IPS-20b (cell line): ENCODE results near the gene IL17REL.
A peak's percentile ranks its signal among the peaks of the same experiment; 100 is the strongest.

Experiments used
- H3K27ac ChIP-seq: one replicate; pipeline ENCODE4 v1.5.1; 2013; ENCODE audit warnings: low read length
- H3K27me3 ChIP-seq: 2 replicates; pipeline ENCODE4 v1.6.1; 2013; ENCODE audit warnings: mild to moderate bottlenecking, low read length, inconsistent platforms; ENCODE audit not compliant: insufficient read depth
- H3K36me3 ChIP-seq: 2 replicates; pipeline ENCODE4 v1.6.1; 2013; ENCODE audit warnings: low read depth, mild to moderate bottlenecking, inconsistent platforms, low read length, moderate library complexity; ENCODE audit not compliant: insufficient read depth
- H3K4me1 ChIP-seq: 2 replicates; pipeline ENCODE4 v1.6.1; 2013; ENCODE audit warnings: mild to moderate bottlenecking, control low read depth, inconsistent platforms, low read length, moderate library complexity; ENCODE audit not compliant: insufficient read depth
- H3K4me3 ChIP-seq: 2 replicates; pipeline ENCODE4 v1.5.1; 2013; ENCODE audit warnings: mild to moderate bottlenecking, low read length, inconsistent platforms
- H3K9ac ChIP-seq: 2 replicates; pipeline ENCODE4 v1.6.1; 2013; ENCODE audit warnings: low read depth, mild to moderate bottlenecking, inconsistent platforms, low read length, moderate library complexity
- H3K9me3 ChIP-seq: 2 replicates; pipeline ENCODE4 v1.6.1; 2013; ENCODE audit warnings: mild to moderate bottlenecking, low read depth, low read length, inconsistent platforms; ENCODE audit not compliant: insufficient read depth

IL17REL gene

DNA sequence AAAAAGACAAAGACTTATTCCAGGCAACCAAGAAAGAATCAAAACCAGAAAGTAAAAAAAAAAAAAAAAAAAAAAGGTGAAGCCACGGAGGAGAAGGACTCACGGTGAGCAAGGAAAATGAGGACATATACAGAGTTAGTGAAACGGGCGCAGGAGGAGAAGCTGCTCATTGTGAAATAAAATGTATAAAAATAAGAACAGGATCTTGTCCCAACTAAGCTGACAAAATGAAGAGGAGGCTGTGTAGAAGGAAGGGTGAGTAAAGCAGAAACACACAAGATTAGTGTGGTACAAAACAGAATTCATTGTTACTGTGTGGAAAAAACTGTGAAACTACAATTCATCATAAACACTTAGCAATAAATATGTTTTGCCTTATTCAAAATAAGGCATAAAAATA lies 7.6 kb downstream of the IL17REL start:
- Histone ChIP-seq H3K27ac (no peak overlapping the region), H3K9me3 (no peaks in the 10 kb centered on the region), H3K4me1 (peaks cover 7% of the 10 kb centered on the region; the same call in 1 of the 2 replicates)

DNA sequence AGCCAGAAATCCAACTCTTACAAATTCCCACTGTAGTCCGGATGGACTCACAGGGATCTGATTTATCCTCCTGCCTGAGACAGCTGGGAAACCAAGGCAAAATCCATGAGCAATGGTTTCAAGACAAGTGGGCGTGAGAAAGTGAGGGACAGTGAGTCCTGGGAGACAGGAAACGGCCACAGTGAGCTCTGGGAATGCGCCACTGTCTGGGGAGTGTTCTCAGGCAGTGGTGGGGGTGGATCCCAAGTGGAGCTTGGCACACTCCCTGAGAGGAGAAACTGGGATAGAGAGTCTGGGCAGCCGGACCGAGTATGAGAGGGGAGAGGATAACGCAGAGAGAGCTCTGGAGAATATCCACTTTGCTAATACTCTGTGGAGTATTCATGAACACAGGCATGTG lies 9.8 kb downstream of the IL17REL start:
- Histone ChIP-seq H3K9ac (no peak overlapping the region), H3K4me1 (no peaks in the 10 kb centered on the region; the same call in 1 of the 2 replicates), H3K4me3 (no peak overlapping the region), H3K36me3 (no peaks in the 10 kb centered on the region), H3K27ac (no peak overlapping the region), H3K9me3 (no peaks in the 10 kb centered on the region), H3K27me3 (peaks cover 28% of the 10 kb centered on the region)

More for the DNA sequence above, 7.6 kb downstream of the IL17REL start:
- Histone ChIP-seq H3K27me3 (peaks cover 26% of the 10 kb centered on the region), H3K4me3 (no peak overlapping the region), H3K9ac (no peak overlapping the region), H3K36me3 (no peaks in the 10 kb centered on the region)

DNA sequence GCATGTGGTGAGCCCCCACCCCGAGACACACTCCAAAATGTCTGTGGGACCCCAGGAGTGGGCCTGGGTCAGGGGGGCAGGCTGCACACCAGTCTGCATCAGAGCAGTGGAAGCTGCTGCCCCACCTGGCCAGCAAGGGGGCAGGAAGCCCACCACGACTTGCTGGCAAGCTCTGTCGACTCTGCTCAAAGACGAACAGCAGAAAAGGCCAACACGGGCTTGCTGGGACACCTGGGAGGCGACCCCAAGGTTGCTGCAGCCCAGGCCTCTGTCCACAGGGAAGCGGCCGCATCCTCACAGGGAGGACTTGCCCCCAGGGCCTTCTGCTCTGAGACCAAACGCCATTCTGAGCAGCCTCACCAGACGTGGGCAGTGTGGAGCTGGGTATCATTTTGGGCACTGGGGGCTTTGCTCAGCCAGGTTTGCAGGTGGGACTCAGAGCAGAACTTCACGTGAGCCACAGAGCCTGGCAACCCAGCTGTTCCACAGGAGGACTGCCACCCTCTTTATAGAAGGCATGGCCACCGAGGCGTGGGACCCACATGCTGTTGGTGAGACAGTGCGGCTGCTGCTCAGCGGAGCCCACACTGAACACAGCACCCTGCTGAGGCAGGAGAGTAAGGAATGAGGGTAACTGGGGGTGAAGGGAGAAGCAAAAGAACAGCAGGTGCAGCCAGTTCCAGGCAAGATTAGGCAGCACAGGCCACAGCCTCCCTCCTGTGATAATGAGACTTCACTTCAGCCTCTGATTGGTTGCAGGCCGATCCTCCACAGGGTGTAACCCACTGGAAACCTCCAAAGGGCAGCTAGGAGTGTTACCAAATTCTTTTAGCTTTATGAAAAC lies 11.0 kb downstream of the IL17REL start:
- Histone ChIP-seq H3K9me3 (no peaks in the 10 kb centered on the region), H3K27me3 (peaks cover 28% of the 10 kb centered on the region), H3K9ac (no peak overlapping the region), H3K27ac (no peak overlapping the region), H3K4me3 (no peak overlapping the region), H3K36me3 (no peaks in the 10 kb centered on the region), H3K4me1 (no peaks in the 10 kb centered on the region)

- Histone ChIP-seq H3K36me3 (no peaks in the 10 kb centered on the region), H3K9ac (no peak overlapping the region), H3K9me3 (no peaks in the 10 kb centered on the region), H3K4me3 (no peak overlapping the region), H3K27me3 (peaks cover 28% of the 10 kb centered on the region), H3K27ac (no peak overlapping the region), H3K4me1 (no peaks in the 10 kb centered on the region)
These were observed 11.8 kb downstream of the IL17REL start for GRCh38 chr22:50000587-50001387.

- Histone ChIP-seq H3K4me1 (no peaks in the 10 kb centered on the region), H3K27me3 (peaks cover 28% of the 10 kb centered on the region), H3K4me3 (peak overlapping the region; percentile 49; the same call in 1 of the 2 replicates), H3K27ac (no peak overlapping the region), H3K36me3 (no peaks in the 10 kb centered on the region), H3K9ac (no peak overlapping the region), H3K9me3 (no peaks in the 10 kb centered on the region)
These were observed 12.5 kb downstream of the IL17REL start for GRCh38 chr22:49999946-50000586.

DNA sequence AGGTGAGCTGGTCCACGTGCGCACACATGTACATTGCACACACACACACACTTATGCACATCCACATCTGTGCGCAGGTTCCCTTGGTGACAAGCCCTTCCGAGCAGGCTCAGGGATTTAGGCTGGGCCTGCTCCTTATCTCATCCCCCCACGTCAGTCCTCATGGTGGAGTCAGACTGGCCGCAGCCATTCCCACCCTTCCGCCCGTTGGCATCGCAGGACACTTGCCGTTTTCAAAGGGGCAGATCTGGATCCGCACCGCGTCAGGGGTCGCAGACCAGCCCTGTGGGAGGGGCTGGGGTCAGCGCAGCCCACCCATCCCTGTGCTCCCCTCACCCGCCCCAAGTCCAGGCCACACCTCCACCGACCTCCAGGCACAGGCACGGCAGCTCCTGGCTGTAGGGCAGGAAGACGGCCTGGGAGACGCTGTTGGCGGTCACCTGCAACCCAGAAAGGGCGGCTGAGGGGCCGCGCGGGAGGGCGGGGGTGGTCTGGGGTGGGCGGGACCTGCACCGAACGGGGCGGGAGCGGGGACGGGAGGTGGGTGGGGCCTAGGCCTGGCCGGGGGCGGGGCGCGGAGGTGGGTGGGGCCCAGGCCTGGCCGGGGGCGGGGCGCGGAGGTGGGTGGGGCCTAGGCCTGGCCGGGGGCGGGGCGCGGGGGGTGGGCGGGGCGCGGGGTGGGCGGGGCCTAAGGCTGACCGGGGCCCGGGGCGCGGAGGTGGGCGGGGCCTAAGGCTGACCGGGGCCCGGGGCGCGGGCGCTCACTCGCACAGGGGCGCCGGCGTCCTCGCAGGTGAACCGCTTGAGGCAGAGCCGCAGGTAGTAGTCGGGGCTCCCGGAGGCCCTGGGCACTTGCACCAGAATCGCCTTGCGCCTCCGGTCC lies 13.3 kb downstream of the IL17REL start:
- no peaks in the 10 kb centered on the region for H3K9me3 ChIP-seq
- H3K27me3 ChIP-seq = peaks cover 28% of the 10 kb centered on the region
- H3K36me3 ChIP-seq = no peaks in the 10 kb centered on the region
- no peak overlapping the region for H3K27ac ChIP-seq
- H3K4me3 ChIP-seq = peak overlapping the region; percentile 71
- H3K4me1 ChIP-seq = no peaks in the 10 kb centered on the region
- peak overlapping the region; percentile 48; the same call in 1 of the 2 replicates for H3K9ac ChIP-seq

- no peak overlapping the region for H3K27ac ChIP-seq
- peak overlapping the region; percentile 71; the same call in 1 of the 2 replicates for H3K4me3 ChIP-seq
These were observed 13.9 kb downstream of the IL17REL start for GRCh38 chr22:49998718-49999062.

GRCh38 chr22:49997932-49998717 lies 14.4 kb downstream of the IL17REL start:
- Histone ChIP-seq H3K36me3 (no peaks in the 10 kb centered on the region), H3K27ac (no peak overlapping the region), H3K9me3 (no peaks in the 10 kb centered on the region), H3K4me1 (no peaks in the 10 kb centered on the region), H3K4me3 (no peak overlapping the region), H3K27me3 (peaks cover 28% of the 10 kb centered on the region), H3K9ac (no peak overlapping the region)

More at GRCh38 chr22:49998718-49999062, 13.9 kb downstream of the IL17REL start:
- Histone ChIP-seq H3K9ac (no peak overlapping the region; the same call in 1 of the 2 replicates), H3K36me3 (no peaks in the 10 kb centered on the region), H3K4me1 (no peaks in the 10 kb centered on the region), H3K27me3 (peaks cover 28% of the 10 kb centered on the region), H3K9me3 (no peaks in the 10 kb centered on the region)

- Histone ChIP-seq H3K9ac (no peak overlapping the region), H3K4me3 (no peak overlapping the region), H3K27ac (no peak overlapping the region)
These were observed 15.3 kb downstream of the IL17REL start for GRCh38 chr22:49997251-49997599.

DNA sequence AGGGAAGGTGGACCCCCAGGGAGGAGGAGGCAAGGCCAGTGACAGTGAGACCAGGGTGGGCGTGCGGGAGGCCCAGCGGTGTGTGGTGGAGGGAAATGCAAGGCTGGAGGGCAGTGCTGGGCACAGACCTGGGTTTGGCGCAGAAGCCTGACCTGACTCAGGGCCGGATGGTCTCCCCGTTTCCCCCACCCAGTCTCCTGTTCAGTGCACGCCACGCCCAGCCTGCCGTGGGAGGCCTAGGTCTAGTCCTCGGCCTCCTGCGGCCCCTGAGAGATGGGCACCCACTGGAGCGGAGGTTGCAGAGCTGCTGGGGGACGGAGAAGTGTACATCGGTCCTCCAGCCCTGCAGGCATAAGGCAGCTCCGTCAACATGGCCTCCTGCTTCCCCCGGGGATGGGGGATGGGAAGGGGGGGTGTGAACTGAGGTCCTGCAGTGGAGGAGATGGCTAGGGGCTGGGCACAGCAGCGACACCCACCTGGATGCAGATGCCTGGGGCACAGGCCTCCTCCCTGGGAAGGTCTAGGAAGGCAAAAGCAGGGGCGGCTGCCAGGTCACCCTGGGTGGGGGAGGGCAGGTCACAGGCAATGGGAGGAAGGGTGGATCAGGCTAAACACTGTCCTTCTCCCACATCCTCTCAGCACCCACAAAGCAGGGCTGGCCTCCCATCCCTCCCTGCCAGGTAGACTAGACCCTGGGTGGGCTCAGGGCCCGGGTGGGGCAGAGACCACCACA lies 15.9 kb downstream of the IL17REL start:
- no peak overlapping the region for H3K4me3 ChIP-seq
- H3K9ac ChIP-seq = no peak overlapping the region
- H3K27ac ChIP-seq = no peak overlapping the region
- H3K27me3 ChIP-seq = peaks cover 26% of the 10 kb centered on the region
- no peaks in the 10 kb centered on the region for H3K9me3 ChIP-seq
- H3K36me3 ChIP-seq = no peaks in the 10 kb centered on the region
- no peaks in the 10 kb centered on the region for H3K4me1 ChIP-seq

More at GRCh38 chr22:49997251-49997599, 15.3 kb downstream of the IL17REL start:
- Histone ChIP-seq H3K36me3 (no peaks in the 10 kb centered on the region), H3K4me1 (no peaks in the 10 kb centered on the region), H3K27me3 (peaks cover 28% of the 10 kb centered on the region), H3K9me3 (no peaks in the 10 kb centered on the region)
